ENCODE measurements around the gene MGRN1. TPM values are rescaled to one million over a fixed set of nuclear protein-coding genes. Genes with fewer than 3 reads are reported as not detected.

MGRN1 gene
- total RNA-seq, 1 donor from 2014 or later, result 40.8 TPM

DNA sequence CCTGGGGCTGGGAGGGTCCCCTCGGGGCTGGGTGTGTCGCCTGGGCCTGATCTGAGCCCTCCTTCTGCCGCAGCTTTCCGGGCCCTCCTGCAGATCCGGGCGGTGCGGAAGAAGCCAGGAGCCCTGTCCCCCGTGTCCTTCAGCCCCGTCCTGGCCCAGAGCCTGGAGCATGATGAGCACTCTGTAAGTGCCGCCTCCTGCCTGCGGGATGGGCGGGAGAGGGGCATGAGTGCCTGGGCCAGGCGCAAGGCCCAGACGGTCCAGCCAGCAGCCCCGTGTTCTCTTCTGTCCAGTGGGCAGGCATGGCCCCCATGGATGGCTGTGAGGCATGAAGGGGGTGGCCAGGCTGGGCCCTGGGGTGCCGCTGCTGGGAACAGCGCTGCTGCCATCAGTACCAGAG lies 52.8 kb downstream of the MGRN1 start:
- H3K27ac ChIP-seq, result no peak overlapping the region
- intact Hi-C loops (cut with DNase I), result no loop called here
- peaks cover 0 to 25% of the 10 kb centered on the region in 2 donors for H3K36me3 ChIP-seq
- H3K27me3 ChIP-seq, result no peaks in the 10 kb centered on the region
- H3K4me1 ChIP-seq, result peaks cover 26% of the 10 kb centered on the region
- no peak for DNase-seq (ENCODE audit: extremely low spot score in 2 of 2)
- H3K4me3 ChIP-seq, result no peak overlapping the region
- TF ChIP-seq, protein P1, sequence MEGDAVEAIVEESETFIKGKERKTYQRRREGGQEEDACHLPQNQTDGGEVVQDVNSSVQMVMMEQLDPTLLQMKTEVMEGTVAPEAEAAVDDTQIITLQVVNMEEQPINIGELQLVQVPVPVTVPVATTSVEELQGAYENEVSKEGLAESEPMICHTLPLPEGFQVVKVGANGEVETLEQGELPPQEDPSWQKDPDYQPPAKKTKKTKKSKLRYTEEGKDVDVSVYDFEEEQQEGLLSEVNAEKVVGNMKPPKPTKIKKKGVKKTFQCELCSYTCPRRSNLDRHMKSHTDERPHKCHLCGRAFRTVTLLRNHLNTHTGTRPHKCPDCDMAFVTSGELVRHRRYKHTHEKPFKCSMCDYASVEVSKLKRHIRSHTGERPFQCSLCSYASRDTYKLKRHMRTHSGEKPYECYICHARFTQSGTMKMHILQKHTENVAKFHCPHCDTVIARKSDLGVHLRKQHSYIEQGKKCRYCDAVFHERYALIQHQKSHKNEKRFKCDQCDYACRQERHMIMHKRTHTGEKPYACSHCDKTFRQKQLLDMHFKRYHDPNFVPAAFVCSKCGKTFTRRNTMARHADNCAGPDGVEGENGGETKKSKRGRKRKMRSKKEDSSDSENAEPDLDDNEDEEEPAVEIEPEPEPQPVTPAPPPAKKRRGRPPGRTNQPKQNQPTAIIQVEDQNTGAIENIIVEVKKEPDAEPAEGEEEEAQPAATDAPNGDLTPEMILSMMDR (IDR thresholded peaks at IDR 0.05), result no peak
- TF ChIP-seq POLR2AphosphoS5 (IDR thresholded peaks at IDR 0.05; ENCODE audit: insufficient read depth in 1 of 2, low read depth in 1 of 2) (no peak), POLR2A (IDR thresholded peaks at IDR 0.05) (no peak)
- no peaks in the 10 kb centered on the region for H3K9me3 ChIP-seq

DNA sequence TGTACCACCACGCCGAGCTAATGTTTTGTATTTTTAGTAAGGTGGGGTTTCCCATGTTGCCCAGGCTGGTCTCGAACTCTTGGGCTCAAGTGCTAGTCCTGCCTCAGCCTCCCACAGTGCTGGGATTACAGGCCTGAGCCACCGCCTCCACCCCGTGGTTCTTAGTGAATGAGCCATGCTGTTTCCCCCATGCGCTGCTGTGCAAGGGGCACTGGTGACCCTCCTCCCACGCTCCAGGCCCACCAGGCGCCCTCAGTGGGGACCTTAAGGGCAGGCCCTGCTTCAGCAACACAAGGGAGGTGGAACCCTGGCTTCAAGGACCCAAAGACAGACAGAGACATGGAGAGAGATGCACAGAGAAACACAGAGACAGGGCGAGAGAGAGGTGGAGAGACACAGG lies 53.4 kb downstream of the MGRN1 start:
- TF ChIP-seq POLR2A (IDR thresholded peaks at IDR 0.05) (no peak), POLR2AphosphoS5 (IDR thresholded peaks at IDR 0.05; ENCODE audit: insufficient read depth in 1 of 2, low read depth in 1 of 2) (no peak)
- H3K27me3 ChIP-seq, result no peaks in the 10 kb centered on the region
- H3K4me3 ChIP-seq, result no peak overlapping the region
- H3K4me1 ChIP-seq, result peaks cover 26% of the 10 kb centered on the region
- no peaks in the 10 kb centered on the region for H3K9me3 ChIP-seq
- peaks cover 0 to 27% of the 10 kb centered on the region in 2 donors for H3K36me3 ChIP-seq
- DNase-seq (ENCODE audit: extremely low spot score in 2 of 2), result no peak
- H3K27ac ChIP-seq, result no peak overlapping the region
- intact Hi-C loops (cut with DNase I), result no loop called here

DNA sequence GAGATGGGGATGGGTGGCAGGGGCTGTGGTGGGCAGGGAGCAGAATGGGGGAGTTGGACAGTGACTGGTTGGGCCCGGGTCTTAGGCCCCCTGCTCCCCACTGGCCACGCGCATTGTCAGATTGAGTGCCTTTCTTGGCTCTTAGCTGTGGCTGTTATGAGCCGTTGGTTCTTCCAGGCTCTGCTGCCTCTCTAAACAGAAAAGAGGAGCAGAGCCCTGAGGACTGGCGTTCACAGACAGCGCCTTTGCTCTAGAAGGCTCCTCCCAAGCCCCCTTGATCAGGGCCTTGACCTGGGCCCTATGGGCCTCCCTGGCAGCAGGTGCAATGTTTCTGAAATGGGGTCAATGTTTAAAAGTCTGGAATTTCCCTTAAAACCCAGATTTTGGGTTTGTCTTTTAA lies 54.0 kb downstream of the MGRN1 start:
- intact Hi-C loops (cut with DNase I), result no loop called here
- peaks cover 26% of the 10 kb centered on the region for H3K4me1 ChIP-seq
- TF ChIP-seq, protein P1 (IDR thresholded peaks at IDR 0.05), result no peak
- TF ChIP-seq POLR2AphosphoS5 (IDR thresholded peaks at IDR 0.05; ENCODE audit: insufficient read depth in 1 of 2, low read depth in 1 of 2), result no peak
- peaks cover 0 to 22% of the 10 kb centered on the region in 2 donors for H3K36me3 ChIP-seq
- no peaks in the 10 kb centered on the region for H3K9me3 ChIP-seq
- H3K4me3 ChIP-seq, result no peak overlapping the region
- no peaks in the 10 kb centered on the region for H3K27me3 ChIP-seq
- no peak overlapping the region for H3K27ac ChIP-seq
- no peak for DNase-seq (ENCODE audit: extremely low spot score in 2 of 2)

DNA sequence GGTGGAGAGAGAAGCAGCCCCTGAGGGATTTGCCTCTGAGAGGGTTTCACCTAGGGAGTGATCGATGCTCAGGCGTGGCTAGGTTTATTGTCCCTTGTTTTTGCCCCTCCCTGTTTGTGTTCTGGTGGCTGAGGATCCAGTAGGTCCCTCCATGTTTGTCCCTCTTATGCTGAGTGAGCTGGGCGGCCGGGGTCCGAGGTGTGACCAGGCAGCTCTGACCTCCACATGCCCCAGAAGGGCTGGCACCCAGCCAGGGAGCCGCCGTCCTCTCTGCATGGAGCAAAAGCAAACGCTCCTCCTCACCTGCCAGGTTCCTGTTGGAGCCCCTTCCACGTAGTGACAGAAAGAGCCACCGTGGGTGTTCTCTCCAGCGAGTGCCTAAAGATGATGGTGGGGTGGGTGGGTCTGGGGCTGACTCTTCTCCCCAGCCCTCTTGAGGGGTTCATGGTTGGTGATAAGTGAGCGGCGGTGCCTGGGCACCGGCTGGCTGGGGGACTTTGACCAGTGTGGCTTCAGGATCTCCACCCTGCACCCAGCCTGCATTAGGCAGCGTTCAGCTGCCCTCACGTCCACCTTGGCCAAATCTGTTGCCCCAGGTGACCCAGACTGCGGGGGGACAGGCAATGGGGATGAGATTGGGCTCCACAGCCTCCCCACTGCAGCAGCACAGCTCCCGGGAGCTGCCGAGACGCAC lies 54.7 kb downstream of the MGRN1 start:
- Histone ChIP-seq H3K9me3 (no peaks in the 10 kb centered on the region), H3K27ac (peak overlapping the region; percentile 85), H3K27me3 (no peaks in the 10 kb centered on the region), H3K4me3 (peak overlapping the region; percentile 35 to 43), H3K36me3 (peaks cover 0 to 26% of the 10 kb centered on the region in 2 donors), H3K4me1 (peaks cover 26% of the 10 kb centered on the region)
- intact Hi-C loops (cut with DNase I), result no loop called here
- TF ChIP-seq POLR2A (IDR thresholded peaks at IDR 0.05) (no peak), POLR2AphosphoS5 (IDR thresholded peaks at IDR 0.05; ENCODE audit: insufficient read depth in 1 of 2, low read depth in 1 of 2) (no peak)
- TF ChIP-seq, protein P1 (IDR thresholded peaks at IDR 0.05), result no peak
- no peak for DNase-seq (ENCODE audit: extremely low spot score in 2 of 2)

DNA sequence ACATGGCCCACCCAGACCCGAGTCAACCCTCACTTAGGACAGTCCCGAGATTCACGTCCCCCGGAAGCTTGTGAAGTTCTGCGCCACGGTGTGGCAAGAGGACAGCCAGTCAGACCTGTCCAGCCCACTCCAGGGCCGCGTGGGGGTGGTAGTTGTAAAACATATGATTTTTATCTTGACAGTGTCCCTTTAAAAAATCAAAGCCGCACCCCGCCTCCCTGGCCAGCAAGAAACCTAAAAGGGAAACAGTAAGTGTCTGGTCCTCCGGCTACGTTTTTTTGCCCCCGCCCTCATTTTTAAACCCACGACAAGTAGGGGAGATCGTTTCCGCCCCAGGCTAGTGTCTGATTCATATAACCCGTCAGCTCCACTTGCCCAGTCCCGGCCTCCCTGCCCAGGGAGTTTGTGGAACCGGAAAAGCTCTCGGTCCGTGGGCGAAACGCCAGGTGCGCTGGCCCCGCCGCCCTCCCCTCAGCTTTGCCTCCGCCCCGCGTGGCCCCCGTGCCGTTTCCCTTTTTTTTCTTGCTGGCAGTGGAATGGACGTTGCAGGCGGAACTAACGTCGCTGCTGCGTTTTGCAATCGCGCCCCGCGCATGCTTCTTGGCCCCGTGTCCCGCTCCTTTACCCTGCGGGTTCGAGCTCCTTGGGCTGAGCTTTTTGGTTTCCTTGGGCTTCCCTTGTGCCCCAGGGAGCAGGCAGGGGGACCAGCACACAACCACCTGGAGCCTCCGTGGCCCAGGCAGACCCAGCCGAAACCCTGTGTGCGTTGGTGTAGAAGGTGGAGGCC lies 55.4 kb downstream of the MGRN1 start:
- intact Hi-C loops (cut with DNase I), result no loop called here
- no peak for DNase-seq (ENCODE audit: extremely low spot score in 2 of 2)

More for the DNA sequence above, 55.4 kb downstream of the MGRN1 start:
- TF ChIP-seq, protein P1 (IDR thresholded peaks at IDR 0.05), result no peak
- TF ChIP-seq POLR2A (IDR thresholded peaks at IDR 0.05) (no peak), POLR2AphosphoS5 (IDR thresholded peaks at IDR 0.05; ENCODE audit: insufficient read depth in 1 of 2, low read depth in 1 of 2) (peak; percentile 31 to 88)
- Histone ChIP-seq H3K9me3 (no peaks in the 10 kb centered on the region), H3K4me1 (peaks cover 26% of the 10 kb centered on the region), H3K4me3 (peak overlapping the region; percentile 35 to 43), H3K27me3 (no peaks in the 10 kb centered on the region), H3K36me3 (peaks cover 0 to 29% of the 10 kb centered on the region in 2 donors), H3K27ac (peak overlapping the region; percentile 85)
